GM12873 (cell line): ENCODE results near the gene CROCC.
A peak's percentile ranks its signal among the peaks of the same experiment; 100 is the strongest.

Experiments used
- CTCF ChIP-seq: IDR thresholded peaks from 2 replicates; pipeline ENCODE4 v1.5.1; 2012; ENCODE audit warnings: low read depth, mild to moderate bottlenecking, moderate library complexity, low read length, control low read depth; ENCODE audit not compliant: insufficient read depth; ENCODE audit errors: missing control alignments

CROCC gene

GRCh38 chr1:16907870-16908758, 13.6 kb upstream of the CROCC start:
- no peak for TF ChIP-seq CTCF

- TF ChIP-seq CTCF = no peak
Observed at GRCh38 chr1:16913181-16913832, 8.4 kb upstream of the CROCC start.

- TF ChIP-seq CTCF = peak; percentile 7
Observed at GRCh38 chr1:16913833-16914662, 7.7 kb upstream of the CROCC start.

- no peak for TF ChIP-seq CTCF
Observed at GRCh38 chr1:16915627-16915973, 6.1 kb upstream of the CROCC start.

- no peak for TF ChIP-seq CTCF
Observed at GRCh38 chr1:16918371-16918770, 3.4 kb upstream of the CROCC start.

GRCh38 chr1:16920951-16921350, 780 bp upstream of the CROCC start:
- TF ChIP-seq CTCF = no peak

GRCh38 chr1:16922466-16922865, 735 bp downstream of the CROCC start:
- no peak for TF ChIP-seq CTCF
